WTC11 (cell line): ENCODE data around the gene SLC44A5.

Experiments used
- ATF3 ChIP-seq: sonication (generic); formaldehyde crosslinking; conservative IDR thresholded peaks from 2 replicates; pipeline ENCODE4 v1.8.1; 2022; ENCODE audit warnings: mild to moderate bottlenecking, missing genetic modification reagents
- CBFB ChIP-seq: sonication (generic); formaldehyde crosslinking; IDR thresholded peaks from 2 replicates; pipeline ENCODE4 v1.8.1; 2022; ENCODE audit warnings: mild to moderate bottlenecking, low read depth, missing genetic modification reagents
- CTCF ChIP-seq: fragments of 200-600 bp; IDR thresholded peaks from 2 replicates; pipeline ENCODE4 v1.8.0; 2022; ENCODE audit warnings: antibody characterized with exemption
- MXD4 ChIP-seq: fragments of 250-450 bp; sonication (Bioruptor Pico); IDR thresholded peaks from 2 replicates; pipeline ENCODE4 v1.8.0; 2021; ENCODE audit warnings: mild to moderate bottlenecking, moderate library complexity, borderline replicate concordance
- TEAD4 ChIP-seq: sonication (generic); formaldehyde crosslinking; IDR thresholded peaks from 2 replicates; pipeline ENCODE4 v1.8.0; 2022; ENCODE audit warnings: mild to moderate bottlenecking, missing genetic modification reagents
- USF1 ChIP-seq: sonication (generic); formaldehyde crosslinking; IDR thresholded peaks from 2 replicates; pipeline ENCODE4 v1.8.0; 2022; ENCODE audit warnings: mild to moderate bottlenecking, missing genetic modification reagents
- TF ChIP-seq, protein P1 (sequence below): sonication (generic); formaldehyde crosslinking; IDR thresholded peaks from 2 replicates; pipeline ENCODE4 v1.8.0; 2022; ENCODE audit warnings: mild to moderate bottlenecking, missing genetic modification reagents

DNA sequence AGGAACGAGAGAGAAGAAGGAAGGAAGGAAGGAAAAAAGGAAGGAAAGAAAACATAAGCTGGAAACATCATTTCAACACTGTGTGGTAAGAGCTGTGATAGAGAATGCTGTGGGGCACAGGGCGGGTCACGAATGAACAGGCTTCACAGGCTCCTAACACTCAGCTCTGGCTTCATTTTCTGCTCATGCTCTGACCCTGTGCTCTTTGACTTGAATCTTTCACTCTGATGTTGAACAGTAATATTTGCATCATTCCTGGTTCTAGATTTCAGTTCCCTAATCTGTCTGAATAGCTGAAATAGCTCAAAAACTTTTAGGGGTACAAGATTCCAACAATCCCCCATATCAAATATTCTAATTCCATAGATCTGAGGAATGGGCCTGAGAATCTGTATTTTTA is 269.4 kb downstream of the SLC44A5 start:
- TF ChIP-seq CTCF, result no peak
- TF ChIP-seq, protein P1, sequence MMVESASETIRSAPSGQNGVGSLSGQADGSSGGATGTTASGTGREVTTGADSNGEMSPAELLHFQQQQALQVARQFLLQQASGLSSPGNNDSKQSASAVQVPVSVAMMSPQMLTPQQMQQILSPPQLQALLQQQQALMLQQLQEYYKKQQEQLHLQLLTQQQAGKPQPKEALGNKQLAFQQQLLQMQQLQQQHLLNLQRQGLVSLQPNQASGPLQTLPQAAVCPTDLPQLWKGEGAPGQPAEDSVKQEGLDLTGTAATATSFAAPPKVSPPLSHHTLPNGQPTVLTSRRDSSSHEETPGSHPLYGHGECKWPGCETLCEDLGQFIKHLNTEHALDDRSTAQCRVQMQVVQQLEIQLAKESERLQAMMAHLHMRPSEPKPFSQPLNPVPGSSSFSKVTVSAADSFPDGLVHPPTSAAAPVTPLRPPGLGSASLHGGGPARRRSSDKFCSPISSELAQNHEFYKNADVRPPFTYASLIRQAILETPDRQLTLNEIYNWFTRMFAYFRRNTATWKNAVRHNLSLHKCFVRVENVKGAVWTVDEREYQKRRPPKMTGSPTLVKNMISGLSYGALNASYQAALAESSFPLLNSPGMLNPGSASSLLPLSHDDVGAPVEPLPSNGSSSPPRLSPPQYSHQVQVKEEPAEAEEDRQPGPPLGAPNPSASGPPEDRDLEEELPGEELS (CRISPR knock-in tag), result no peak
- no peak for TF ChIP-seq TEAD4 (CRISPR knock-in tag)
- TF ChIP-seq MXD4 (CRISPR knock-in tag), result no peak
- TF ChIP-seq CBFB (CRISPR knock-in tag), result no peak
- TF ChIP-seq ATF3 (CRISPR knock-in tag), result no peak
- TF ChIP-seq USF1 (CRISPR knock-in tag), result no peak
